ENCODE measurements around the gene ECHDC3.

- TF ChIP-seq, protein P1, sequence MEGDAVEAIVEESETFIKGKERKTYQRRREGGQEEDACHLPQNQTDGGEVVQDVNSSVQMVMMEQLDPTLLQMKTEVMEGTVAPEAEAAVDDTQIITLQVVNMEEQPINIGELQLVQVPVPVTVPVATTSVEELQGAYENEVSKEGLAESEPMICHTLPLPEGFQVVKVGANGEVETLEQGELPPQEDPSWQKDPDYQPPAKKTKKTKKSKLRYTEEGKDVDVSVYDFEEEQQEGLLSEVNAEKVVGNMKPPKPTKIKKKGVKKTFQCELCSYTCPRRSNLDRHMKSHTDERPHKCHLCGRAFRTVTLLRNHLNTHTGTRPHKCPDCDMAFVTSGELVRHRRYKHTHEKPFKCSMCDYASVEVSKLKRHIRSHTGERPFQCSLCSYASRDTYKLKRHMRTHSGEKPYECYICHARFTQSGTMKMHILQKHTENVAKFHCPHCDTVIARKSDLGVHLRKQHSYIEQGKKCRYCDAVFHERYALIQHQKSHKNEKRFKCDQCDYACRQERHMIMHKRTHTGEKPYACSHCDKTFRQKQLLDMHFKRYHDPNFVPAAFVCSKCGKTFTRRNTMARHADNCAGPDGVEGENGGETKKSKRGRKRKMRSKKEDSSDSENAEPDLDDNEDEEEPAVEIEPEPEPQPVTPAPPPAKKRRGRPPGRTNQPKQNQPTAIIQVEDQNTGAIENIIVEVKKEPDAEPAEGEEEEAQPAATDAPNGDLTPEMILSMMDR (IDR thresholded peaks at IDR 0.05; ENCODE audit: low read depth, low read length), result no peak
- no peak for TF ChIP-seq EZH2phosphoT487 (IDR thresholded peaks at IDR 0.05; ENCODE audit: low read depth)
Observed at GRCh38 chr10:11756766-11757315, 14.7 kb downstream of the ECHDC3 start.

Measured in OCI-LY3 (cell line).